H1 (cell line): Measurements from ENCODE around the gene PGF. TPM values are rescaled to one million over a fixed set of nuclear protein-coding genes. Genes with fewer than 3 reads are reported as not detected.
"Not testable (repeated sequence)": the region's sequence is repeated elsewhere in the genome, so short reads cannot be mapped to it uniquely, and the experiment has no call there.

Experiments
- CTCF ChIA-PET: fragments of 300-600 bp; sonication (Branson Sonifier 250); formaldehyde crosslinking; loops from one replicate; lab custom pipeline; 2021; ENCODE audit not compliant: partially characterized antibody; lab: Charles Lee
- POLR2A ChIA-PET: fragments of 300-600 bp; sonication (Branson Sonifier 250); formaldehyde crosslinking; loops from one replicate; lab custom pipeline; 2021; ENCODE audit warnings: inconsistent platforms; ENCODE audit not compliant: partially characterized antibody; lab: Charles Lee
- DNase-seq, 2 experiments: peaks; one replicate each; pipeline versions ENCODE4 v3.0.0 to v3.0.0-alpha.2; 2010 to 2022; ENCODE audit warnings: low spot score in 2 of 2, low read depth in 1 of 2, mixed read lengths in 1 of 2
- FAIRE-seq: peaks from 2 replicates; lab custom pipeline; 2011; peaks lifted over from hg19 to GRCh38; lab: Jason Lieb, UNC
- H2AFZ ChIP-seq: 2 replicates; pipeline ENCODE4 v1.8.1; 2012; ENCODE audit warnings: low read length, inconsistent platforms
- H2AK5ac ChIP-seq: 2 replicates; pipeline ENCODE4 v1.6.1; 2013; ENCODE audit warnings: low read depth, low read length
- H2BK120ac ChIP-seq: replicated peaks from 2 replicates; pipeline ENCODE3; 2013; ENCODE audit warnings: low read depth, low read length, inconsistent platforms
- H2BK12ac ChIP-seq: 2 replicates; pipeline ENCODE4 v1.6.1; 2013; ENCODE audit warnings: low read depth, low read length
- H2BK15ac ChIP-seq: 2 replicates; pipeline ENCODE4 v1.6.1; 2013; ENCODE audit warnings: low read length
- H2BK20ac ChIP-seq: 2 replicates; pipeline ENCODE4 v1.6.1; 2013; ENCODE audit warnings: low read length
- H2BK5ac ChIP-seq: 2 replicates; pipeline ENCODE4 v1.6.1; 2013; ENCODE audit warnings: low read depth, low read length
- H3K14ac ChIP-seq: 2 replicates; pipeline ENCODE4 v1.6.1; 2013; ENCODE audit warnings: inconsistent platforms; ENCODE audit not compliant: insufficient read length
- H3K18ac ChIP-seq: 2 replicates; pipeline ENCODE4 v1.6.1; 2013; ENCODE audit warnings: low read length; ENCODE audit errors: extremely low read depth
- H3K23ac ChIP-seq: 2 replicates; pipeline ENCODE4 v1.6.1; 2013; ENCODE audit warnings: inconsistent platforms; ENCODE audit not compliant: insufficient read length
- H3K23me2 ChIP-seq: 2 replicates; pipeline ENCODE4 v1.6.1; 2013; ENCODE audit warnings: low read depth, low read length
- H3K27ac ChIP-seq: 2 replicates; pipeline ENCODE4 v1.6.1; 2011; ENCODE audit warnings: low read depth, low read length, inconsistent platforms
- H3K27me3 ChIP-seq, 4 experiments: replicated peaks in 1 of 4; 1 replicate in 1 of 4; 2 replicates in 3 of 4; pipeline versions ENCODE4 v1.6.1 to v1.8.1; 2011 to 2013; ENCODE audit warnings: low read length in 3 of 4, mild to moderate bottlenecking in 3 of 4, inconsistent platforms in 2 of 4, mixed read lengths in 2 of 4, moderate library complexity in 1 of 4; ENCODE audit not compliant: control insufficient read depth in 3 of 4, insufficient read depth in 3 of 4; ENCODE audit errors: extremely low read depth in 1 of 4
- H3K36me3 ChIP-seq, 4 experiments: 2 replicates each; pipeline versions ENCODE4 v1.6.1 to v1.8.1; 2011 to 2013; ENCODE audit warnings: mild to moderate bottlenecking in 4 of 4, low read length in 3 of 4, moderate library complexity in 2 of 4, control low read depth in 1 of 4, inconsistent platforms in 1 of 4; ENCODE audit not compliant: insufficient read depth in 4 of 4, control insufficient read depth in 2 of 4
- H3K4ac ChIP-seq: replicated peaks from 2 replicates; pipeline ENCODE3; 2013; ENCODE audit warnings: low read length, low read depth, mixed read lengths, inconsistent platforms; ENCODE audit not compliant: insufficient read length
- H3K4me1 ChIP-seq, 4 experiments: replicated peaks in 1 of 4; 1 replicate in 1 of 4; 2 replicates in 3 of 4; pipeline versions ENCODE4 v1.6.1 to v1.8.1; 2011 to 2013; ENCODE audit warnings: low read length in 3 of 4, inconsistent platforms in 2 of 4, mixed read lengths in 1 of 4; ENCODE audit not compliant: insufficient read depth in 4 of 4, control insufficient read depth in 3 of 4
- H3K4me2 ChIP-seq, 2 experiments: 2 replicates each; pipeline versions ENCODE4 v1.6.1 to v1.8.1; 2011 to 2013; ENCODE audit warnings: low read depth in 2 of 2, low read length in 2 of 2, control low read depth in 1 of 2, inconsistent platforms in 1 of 2, mild to moderate bottlenecking in 1 of 2; ENCODE audit not compliant: insufficient read depth in 1 of 2
- H3K4me3 ChIP-seq, 4 experiments: fragments of 200-600, 300-600 bp in 1 of 4; sonication (generic), shearing (Covaris generic), sonication (Bioruptor Twin) in 1 of 4; 2 replicates each; pipeline versions ENCODE4 v1.5.1 to v1.8.1; 2011 to 2016; ENCODE audit warnings: low read length in 4 of 4, low read depth in 3 of 4, control low read depth in 2 of 4, inconsistent platforms in 2 of 4, mild to moderate bottlenecking in 2 of 4, mixed read lengths in 1 of 4, moderate library complexity in 1 of 4; ENCODE audit not compliant: insufficient read depth in 2 of 4; ENCODE audit errors: extremely low read depth in 1 of 4
- H3K56ac ChIP-seq: replicated peaks from 2 replicates; pipeline ENCODE3; 2013; ENCODE audit warnings: low read depth, mild to moderate bottlenecking, mixed read lengths, low read length, inconsistent platforms; ENCODE audit not compliant: insufficient read length
- H3K79me1 ChIP-seq: 2 replicates; pipeline ENCODE4 v1.6.1; 2013; ENCODE audit warnings: low read depth, low read length, control low read depth
- H3K79me2 ChIP-seq, 2 experiments: 2 replicates each; pipeline versions ENCODE4 v1.6.1 to v1.8.1; 2012 to 2013; ENCODE audit warnings: low read length in 2 of 2, mild to moderate bottlenecking in 2 of 2, inconsistent platforms in 1 of 2; ENCODE audit not compliant: insufficient read depth in 2 of 2, control insufficient read depth in 1 of 2
- H3K9ac ChIP-seq, 4 experiments: replicated peaks in 1 of 4; 1 replicate in 1 of 4; 2 replicates in 3 of 4; pipeline versions ENCODE4 v1.6.1 to v1.8.1; 2011 to 2013; ENCODE audit warnings: low read depth in 3 of 4, low read length in 3 of 4, control low read depth in 2 of 4, mild to moderate bottlenecking in 2 of 4, moderate library complexity in 2 of 4, inconsistent platforms in 1 of 4; ENCODE audit errors: extremely low read depth in 1 of 4
- H3K9me3 ChIP-seq, 2 experiments: 2 replicates each; pipeline versions ENCODE4 v1.6.1 to v1.8.1; 2012 to 2013; ENCODE audit warnings: mild to moderate bottlenecking in 2 of 2, moderate library complexity in 2 of 2, control low read depth in 1 of 2, inconsistent platforms in 1 of 2, low read depth in 1 of 2, low read length in 1 of 2, mixed read lengths in 1 of 2; ENCODE audit not compliant: insufficient read depth in 2 of 2
- H4K20me1 ChIP-seq, 2 experiments: replicated peaks in 1 of 2; 2 replicates each; pipeline versions ENCODE3 to v1.8.1; 2011 to 2013; ENCODE audit warnings: inconsistent platforms in 2 of 2, low read length in 2 of 2, mild to moderate bottlenecking in 1 of 2; ENCODE audit not compliant: insufficient read depth in 2 of 2, control insufficient read depth in 1 of 2
- H4K5ac ChIP-seq: 2 replicates; pipeline ENCODE4 v1.6.1; 2013; ENCODE audit warnings: low read length, low read depth, mixed read lengths, inconsistent platforms; ENCODE audit not compliant: insufficient read length
- H4K8ac ChIP-seq: 2 replicates; pipeline ENCODE4 v1.8.0; 2013; ENCODE audit warnings: mild to moderate bottlenecking, moderate library complexity, low read length, inconsistent platforms; ENCODE audit not compliant: insufficient read depth; ENCODE audit errors: extremely low read depth
- H4K91ac ChIP-seq: replicated peaks from 2 replicates; pipeline ENCODE3; 2013; ENCODE audit warnings: low read length, mixed read lengths, inconsistent platforms; ENCODE audit not compliant: insufficient read length
- WGBS, 2 experiments: shearing (Covaris generic) in 1 of 2; methylation state at CpG; one replicate each; pipeline versions ENCODE4 v1.1.6 to v1.1.7; 2013 to 2015; ENCODE audit warnings: low lambda C conversion rate in 2 of 2, mixed read lengths in 2 of 2, inconsistent platforms in 1 of 2, low coverage in 1 of 2, missing lambda C conversion rate in 1 of 2; ENCODE audit not compliant: insufficient replicate concordance in 2 of 2, insufficient coverage in 1 of 2, insufficient read length in 1 of 2; ENCODE audit errors: extremely low coverage in 1 of 2, missing lambda C conversion rate in 1 of 2; 5-methylcytosine and 5-hydroxymethylcytosine counted together
- polyA plus RNA-seq, 7 experiments: library from polyadenylated mRNA; depleted of rRNA in 3 of 7; stranded (reverse) in 5 of 7; unstranded in 2 of 7; fragments of >200 nt in 5 of 7; fragments of 200-250 nt in 2 of 7; gene quantifications; 1 replicate in 5 of 7; 2 replicates in 1 of 7; 4 replicates in 1 of 7; pipeline versions ENCODE4 v1.2.1 to v1.2.3, GENCODE V29; 2011 to 2013; ENCODE audit warnings: missing spikeins in 2 of 7, mixed read lengths in 2 of 7
- total RNA-seq: library from RNA; stranded (reverse); fragmentation: NEBNext Ultra II Directional; extraction: Animal tissue kit (Norgen Biotek cat#: 25700); gene quantifications from 2 replicates; pipeline ENCODE4 v1.2.1, GENCODE V29; 2021

PGF gene
- total and polyA plus RNA-seq, 2 of the 8 experiments (the other 6 are each of a cell fraction or from before 2014, with no cell fraction given): 2.1 to 4.1 TPM

GRCh38 chr14:74931744-74932143, 23.7 kb downstream of the PGF start:
- not testable (repeated sequence) for H3K23ac ChIP-seq
- 84% methylated on average over 8 of the region's 9 CpGs; no CpG with 5 or more reads in 1 of the 2 experiments for WGBS, 2 experiments
- POLR2A ChIA-PET: interaction anchor here (0.9 to 1.6 kb wide), 4 partner anchors 9 to 154 kb away, joined by 3 to 5 read pairs (median 3); partner anchors contain the start of gene RPS6KL1

More at GRCh38 chr14:74931744-74932143, 23.7 kb downstream of the PGF start:
- H4K91ac ChIP-seq, DNase-seq, FAIRE-seq, H3K9me3 ChIP-seq, H3K9ac ChIP-seq, H3K27ac ChIP-seq, H3K23me2 ChIP-seq, H3K18ac ChIP-seq, H4K8ac ChIP-seq, H4K5ac ChIP-seq, H2AK5ac ChIP-seq, H3K36me3 ChIP-seq, H2BK12ac ChIP-seq, H3K4me1 ChIP-seq, H2BK20ac ChIP-seq, H3K79me2 ChIP-seq, H2AFZ ChIP-seq, H3K4me3 ChIP-seq, H2BK5ac ChIP-seq, H3K27me3 ChIP-seq, H4K20me1 ChIP-seq, H3K14ac ChIP-seq, H2BK15ac ChIP-seq, H3K79me1 ChIP-seq, H3K4me2 ChIP-seq, H2BK120ac ChIP-seq, H3K56ac ChIP-seq, H3K4ac ChIP-seq: not testable (repeated sequence)
- CTCF ChIA-PET: interaction anchor here (0.9 to 7.1 kb wide), 11 partner anchors 8 to 91 kb away, joined by 3 to 62 read pairs (median 4); no protein-coding TSS in a partner anchor
